Peyer's patch (tissue), 4 donors: ENCODE measurements around the gene AIMP1. TPM values are rescaled to one million over a fixed set of nuclear protein-coding genes. Genes with fewer than 3 reads are reported as not detected.

Source experiments
- DNase-seq, 3 donors: peaks; one replicate each; pipeline ENCODE4 v3.0.0-alpha.2; 2017 to 2019
- H3K27ac ChIP-seq, 4 donors: fragments of 200-600 bp; sonication (generic); one replicate each; pipeline ENCODE4 v1.5.1; 2016 to 2019
- H3K27me3 ChIP-seq, 2 donors: fragments of 200-600 bp; sonication (generic); one replicate each; pipeline ENCODE4 v1.5.1; 2019
- H3K36me3 ChIP-seq, 3 donors: fragments of 200-600 bp; sonication (generic); one replicate each; pipeline ENCODE4 v1.5.1; 2016 to 2019
- H3K4me1 ChIP-seq, 4 donors: fragments of 200-600 bp; sonication (generic); one replicate each; pipeline ENCODE4 v1.5.1; 2016 to 2019
- H3K4me3 ChIP-seq, 4 donors: fragments of 200-600 bp; sonication (generic); 1 replicate in 3 of 4; 2 replicates in 1 of 4; pipeline ENCODE4 v1.5.1; 2016 to 2019; ENCODE audit warnings: mild to moderate bottlenecking in 1 of 4
- H3K9me3 ChIP-seq, 4 donors: fragments of 200-600 bp; sonication (generic); one replicate each; pipeline ENCODE4 v1.5.1; 2016 to 2019; ENCODE audit warnings: mild to moderate bottlenecking in 1 of 4
- POLR2A ChIP-seq, 2 donors: fragments of 450-650 bp; IDR thresholded peaks; one replicate each; pipeline ENCODE4 v1.5.1; 2017; ENCODE audit warnings: antibody characterized with exemption in 2 of 2, mild to moderate bottlenecking in 2 of 2, moderate library complexity in 2 of 2
- total RNA-seq, 4 donors: library from RNA; depleted of rRNA; stranded (reverse); fragments of >200 nt; gene quantifications; one replicate each; pipeline ENCODE4 v1.1.0, GENCODE V29; 2016
- TF ChIP-seq, protein P1 (sequence below), 6 experiments: fragments of 450-650 bp in 4 of 6; fragments of 200-600 bp in 2 of 6; sonication (generic) in 1 of 6; IDR thresholded peaks; one replicate each; pipeline ENCODE4 v1.5.1; 2017 to 2019; ENCODE audit warnings: antibody characterized with exemption in 6 of 6, mild to moderate bottlenecking in 3 of 6, moderate library complexity in 1 of 6

AIMP1 gene
- 10 to 100 TPM; 18.3 to 40.4 (median 19.5) TPM for total RNA-seq

DNA sequence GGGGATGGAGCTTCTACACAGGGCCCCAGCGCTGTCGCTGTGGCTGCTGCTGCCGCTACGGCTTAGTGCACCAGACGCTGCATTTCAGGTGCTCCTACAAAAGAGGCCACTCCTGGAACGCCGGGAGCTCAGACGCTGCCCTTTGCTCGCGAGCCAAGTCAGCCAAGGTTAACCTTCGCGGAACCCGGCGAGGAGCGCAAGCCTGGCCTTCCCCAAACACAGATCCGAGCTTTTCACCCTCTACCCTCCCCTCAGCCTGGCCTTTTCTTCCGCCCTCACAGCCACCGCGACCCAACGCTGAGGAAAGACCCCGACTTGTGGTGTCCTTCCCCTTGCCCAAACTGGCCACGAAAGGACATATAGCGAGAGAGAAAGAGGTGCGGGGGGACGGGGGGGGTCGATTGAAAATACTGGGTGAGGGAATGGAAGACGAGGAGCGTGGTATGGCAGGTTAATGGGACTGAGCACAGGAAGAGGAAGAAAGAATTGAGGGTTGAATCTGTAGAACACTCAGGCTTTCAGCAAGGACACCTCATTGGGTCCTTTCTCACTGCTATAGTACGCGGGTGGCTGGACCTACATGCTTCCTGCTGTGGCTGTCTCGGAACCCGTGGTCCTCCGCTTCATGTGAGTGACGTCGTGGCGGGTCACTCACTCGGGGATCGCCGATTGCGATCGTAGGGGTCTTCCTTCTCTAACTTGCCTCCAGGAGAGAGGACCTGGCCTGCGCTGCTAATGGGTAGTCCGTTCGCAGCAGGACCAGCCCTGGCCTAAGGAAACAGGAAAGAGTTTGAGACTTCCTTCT, at the start of gene AIMP1, which contains the start of gene TBCK:
AIMP1 (plus strand) TSS at position 583 of the 805 bp plus-strand sequence. CDS start 8,460 bp downstream, outside the sequence.
TBCK (minus strand) TSS at position 242 of the 805 bp plus-strand sequence. CDS start 7,249 bp downstream, outside the sequence.
- DNase-seq, result peak; percentile 87 to 94 (median 88)
- TF ChIP-seq, protein P1, sequence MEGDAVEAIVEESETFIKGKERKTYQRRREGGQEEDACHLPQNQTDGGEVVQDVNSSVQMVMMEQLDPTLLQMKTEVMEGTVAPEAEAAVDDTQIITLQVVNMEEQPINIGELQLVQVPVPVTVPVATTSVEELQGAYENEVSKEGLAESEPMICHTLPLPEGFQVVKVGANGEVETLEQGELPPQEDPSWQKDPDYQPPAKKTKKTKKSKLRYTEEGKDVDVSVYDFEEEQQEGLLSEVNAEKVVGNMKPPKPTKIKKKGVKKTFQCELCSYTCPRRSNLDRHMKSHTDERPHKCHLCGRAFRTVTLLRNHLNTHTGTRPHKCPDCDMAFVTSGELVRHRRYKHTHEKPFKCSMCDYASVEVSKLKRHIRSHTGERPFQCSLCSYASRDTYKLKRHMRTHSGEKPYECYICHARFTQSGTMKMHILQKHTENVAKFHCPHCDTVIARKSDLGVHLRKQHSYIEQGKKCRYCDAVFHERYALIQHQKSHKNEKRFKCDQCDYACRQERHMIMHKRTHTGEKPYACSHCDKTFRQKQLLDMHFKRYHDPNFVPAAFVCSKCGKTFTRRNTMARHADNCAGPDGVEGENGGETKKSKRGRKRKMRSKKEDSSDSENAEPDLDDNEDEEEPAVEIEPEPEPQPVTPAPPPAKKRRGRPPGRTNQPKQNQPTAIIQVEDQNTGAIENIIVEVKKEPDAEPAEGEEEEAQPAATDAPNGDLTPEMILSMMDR (IDR thresholded peaks at IDR 0.05), result no peak
- peak; percentile 66 to 76 for TF ChIP-seq POLR2A (IDR thresholded peaks at IDR 0.05)
- H3K9me3 ChIP-seq, result no peaks in the 10 kb centered on the region
- no peaks in the 10 kb centered on the region for H3K27me3 ChIP-seq
- H3K27ac ChIP-seq, result peak within 1 kb of the TSS; percentile 90 to 94 (median 93)
- peaks cover 0 to 8% (median 0%) of the 10 kb centered on the region in 3 donors for H3K36me3 ChIP-seq
- peak within 1 kb of the TSS; percentile 70 to 84 (median 78) for H3K4me3 ChIP-seq
- peaks cover 0 to 26% (median 5%) of the 10 kb centered on the region in 4 donors for H3K4me1 ChIP-seq

DNA sequence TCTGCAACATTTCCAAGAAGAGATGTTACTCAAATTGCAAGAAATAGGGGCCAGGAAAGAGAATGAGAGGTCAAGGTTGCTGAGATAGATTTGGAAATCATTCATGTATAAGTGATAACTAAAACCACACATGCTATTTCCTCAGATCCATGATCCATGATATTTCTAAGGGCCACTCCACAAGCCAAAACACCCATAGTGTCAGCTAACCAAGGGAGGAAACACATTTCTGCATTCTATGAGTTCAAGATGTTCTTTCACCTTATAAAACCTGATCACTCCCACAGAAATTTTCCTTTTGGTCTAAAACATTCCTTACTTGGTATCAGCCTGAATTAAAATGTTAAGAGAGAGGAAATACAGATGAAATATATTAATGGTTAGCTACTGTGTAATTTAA, 47.6 kb upstream of the AIMP1 start:
- no peaks in the 10 kb centered on the region for H3K9me3 ChIP-seq

DNA sequence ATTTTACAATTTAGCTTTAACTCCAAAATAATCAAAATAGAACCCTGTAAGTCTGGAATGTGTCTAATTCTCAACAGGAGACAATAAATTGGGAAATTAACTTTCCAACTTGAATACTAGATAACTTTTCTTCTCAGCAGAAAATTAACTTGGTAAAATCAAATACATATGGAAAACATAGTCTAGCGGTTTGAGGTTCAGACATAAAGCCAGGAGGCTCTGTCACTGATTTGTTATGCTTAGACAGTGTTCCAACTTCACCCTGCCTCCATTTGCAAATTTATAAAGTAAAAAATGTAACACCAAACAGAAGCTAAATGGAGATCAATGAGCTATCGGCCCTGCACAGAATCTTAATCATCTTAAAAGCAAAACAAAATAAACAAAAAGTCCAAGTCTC, 46.6 kb upstream of the AIMP1 start:
- Histone ChIP-seq H3K36me3 (no peaks in the 10 kb centered on the region), H3K4me3 (no peak overlapping the region), H3K27ac (no peak overlapping the region), H3K9me3 (no peaks in the 10 kb centered on the region), H3K27me3 (no peaks in the 10 kb centered on the region), H3K4me1 (no peaks in the 10 kb centered on the region)
- TF ChIP-seq POLR2A (IDR thresholded peaks at IDR 0.05), result no peak
- TF ChIP-seq, protein P1 (IDR thresholded peaks at IDR 0.05), result no peak
- DNase-seq, result no peak

More for the DNA sequence above, 47.6 kb upstream of the AIMP1 start:
- no peak for TF ChIP-seq POLR2A (IDR thresholded peaks at IDR 0.05)
- TF ChIP-seq, protein P1 (IDR thresholded peaks at IDR 0.05), result no peak
- Histone ChIP-seq H3K4me1 (no peaks in the 10 kb centered on the region), H3K27me3 (no peaks in the 10 kb centered on the region), H3K36me3 (no peaks in the 10 kb centered on the region), H3K27ac (no peak overlapping the region), H3K4me3 (no peak overlapping the region)
- DNase-seq, result no peak

DNA sequence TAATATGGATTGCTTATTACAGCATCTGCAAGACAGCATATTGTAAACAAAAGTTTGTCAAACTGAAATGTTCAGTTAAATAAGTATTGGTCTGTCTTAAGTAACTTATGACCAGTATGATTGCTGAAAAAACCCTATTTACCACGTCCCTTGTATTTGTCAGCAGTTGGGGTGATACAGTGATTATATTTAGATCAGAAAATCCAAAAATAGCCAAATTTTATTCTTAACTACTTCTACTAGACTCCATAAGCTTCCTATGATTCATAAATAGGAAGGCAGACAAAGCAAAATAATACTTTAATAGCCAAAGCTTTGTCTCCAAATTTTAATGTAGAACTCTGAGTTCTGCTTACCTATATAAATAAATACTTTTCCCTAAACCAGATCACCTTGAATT, 45.6 kb upstream of the AIMP1 start:
- DNase-seq, result no peak
- H3K4me1 ChIP-seq, result no peaks in the 10 kb centered on the region
- no peaks in the 10 kb centered on the region for H3K27me3 ChIP-seq
- no peaks in the 10 kb centered on the region for H3K36me3 ChIP-seq
- no peak overlapping the region for H3K27ac ChIP-seq
- H3K4me3 ChIP-seq, result no peak overlapping the region
- H3K9me3 ChIP-seq, result no peaks in the 10 kb centered on the region
- no peak for TF ChIP-seq POLR2A (IDR thresholded peaks at IDR 0.05)
- TF ChIP-seq, protein P1 (IDR thresholded peaks at IDR 0.05), result no peak

DNA sequence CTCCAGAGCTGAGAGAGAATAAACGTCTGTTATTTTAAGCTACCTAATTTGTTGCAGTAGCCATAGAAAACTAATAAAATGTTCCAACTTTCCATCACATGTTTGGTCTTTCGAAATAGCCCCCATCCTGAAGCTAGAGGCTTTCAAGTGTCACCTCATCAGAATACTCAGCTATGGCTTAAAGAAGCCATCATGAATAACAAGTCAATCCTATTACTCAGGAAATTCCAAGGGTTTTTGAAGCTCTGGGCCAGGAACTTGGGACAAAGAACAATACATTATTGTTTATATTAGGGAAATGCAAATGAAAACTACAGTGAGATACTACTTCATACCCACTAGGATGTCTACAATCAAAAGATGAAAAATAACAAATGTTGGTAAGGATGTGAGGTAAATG, 42.5 kb upstream of the AIMP1 start:
- no peak for DNase-seq
- Histone ChIP-seq H3K27me3 (no peaks in the 10 kb centered on the region), H3K27ac (no peak overlapping the region), H3K4me1 (no peaks in the 10 kb centered on the region), H3K4me3 (no peak overlapping the region), H3K36me3 (no peaks in the 10 kb centered on the region), H3K9me3 (no peaks in the 10 kb centered on the region)
- no peak for TF ChIP-seq POLR2A (IDR thresholded peaks at IDR 0.05)
- TF ChIP-seq, protein P1 (IDR thresholded peaks at IDR 0.05), result no peak
